ENCODE data around the gene SEMA5A.

Gene SEMA5A

GRCh38 chr5:9009931-9010651 lies 535.8 kb downstream of the SEMA5A start:
- no peak for DNase-seq (ENCODE audit: low read depth)

- no peak for DNase-seq (ENCODE audit: low read depth)
These were observed 548.3 kb downstream of the SEMA5A start for GRCh38 chr5:8997542-8998070.

GRCh38 chr5:8993031-8993430 lies 552.8 kb downstream of the SEMA5A start:
- no peak for DNase-seq (ENCODE audit: low read depth)
